HepG2 (cell line): ENCODE results near the gene TRPV2.

Source experiments
- NR1H2 ChIP-seq: sonication (generic); formaldehyde crosslinking; IDR thresholded peaks from 2 replicates; pipeline ENCODE4 v1.8.1; 2022; ENCODE audit warnings: low read depth, missing genetic modification reagents, borderline replicate concordance
- POLR2A ChIP-seq, 2 experiments: IDR thresholded peaks; 2 replicates each; pipeline ENCODE4 v1.6.1; 2011; ENCODE audit warnings: low read depth in 2 of 2, low read length in 2 of 2, mild to moderate bottlenecking in 1 of 2, moderate library complexity in 1 of 2; ENCODE audit not compliant: insufficient read depth in 1 of 2
- SALL2 ChIP-seq: sonication (generic); formaldehyde crosslinking; IDR thresholded peaks from 2 replicates; pipeline ENCODE4 v1.8.1; 2023; ENCODE audit warnings: mild to moderate bottlenecking, missing genetic modification reagents, inconsistent platforms
- SCMH1 ChIP-seq: sonication (generic); formaldehyde crosslinking; IDR thresholded peaks from 2 replicates; pipeline ENCODE4 v1.9.0; 2021; ENCODE audit warnings: missing genetic modification reagents, mild to moderate bottlenecking, borderline replicate concordance
- SMAD3 ChIP-seq: sonication (generic); formaldehyde crosslinking; IDR thresholded peaks from 2 replicates; pipeline ENCODE4 v1.4.0; 2020; ENCODE audit warnings: missing genetic modification reagents
- ZEB1 ChIP-seq: IDR thresholded peaks from 2 replicates; pipeline ENCODE4 v1.6.1; 2012; ENCODE audit warnings: mild to moderate bottlenecking, low read depth, inconsistent platforms; ENCODE audit not compliant: insufficient replicate concordance
- ZFP36L1 ChIP-seq: sonication (generic); formaldehyde crosslinking; IDR thresholded peaks from 2 replicates; pipeline ENCODE4 v1.8.0; 2022; ENCODE audit warnings: mild to moderate bottlenecking, missing genetic modification reagents, moderate library complexity
- ZNF263 ChIP-seq: sonication (generic); formaldehyde crosslinking; IDR thresholded peaks from 2 replicates; pipeline ENCODE4 v1.4.0; 2020; ENCODE audit warnings: missing genetic modification reagents
- TF ChIP-seq, protein P1 (sequence below): sonication (generic); formaldehyde crosslinking; IDR thresholded peaks from 2 replicates; pipeline ENCODE4 v1.4.0; 2020; ENCODE audit warnings: missing genetic modification reagents
- TF ChIP-seq, protein P2 (sequence below): sonication (generic); formaldehyde crosslinking; IDR thresholded peaks from 2 replicates; pipeline ENCODE4 v1.4.0; 2020; ENCODE audit warnings: missing genetic modification reagents

DNA sequence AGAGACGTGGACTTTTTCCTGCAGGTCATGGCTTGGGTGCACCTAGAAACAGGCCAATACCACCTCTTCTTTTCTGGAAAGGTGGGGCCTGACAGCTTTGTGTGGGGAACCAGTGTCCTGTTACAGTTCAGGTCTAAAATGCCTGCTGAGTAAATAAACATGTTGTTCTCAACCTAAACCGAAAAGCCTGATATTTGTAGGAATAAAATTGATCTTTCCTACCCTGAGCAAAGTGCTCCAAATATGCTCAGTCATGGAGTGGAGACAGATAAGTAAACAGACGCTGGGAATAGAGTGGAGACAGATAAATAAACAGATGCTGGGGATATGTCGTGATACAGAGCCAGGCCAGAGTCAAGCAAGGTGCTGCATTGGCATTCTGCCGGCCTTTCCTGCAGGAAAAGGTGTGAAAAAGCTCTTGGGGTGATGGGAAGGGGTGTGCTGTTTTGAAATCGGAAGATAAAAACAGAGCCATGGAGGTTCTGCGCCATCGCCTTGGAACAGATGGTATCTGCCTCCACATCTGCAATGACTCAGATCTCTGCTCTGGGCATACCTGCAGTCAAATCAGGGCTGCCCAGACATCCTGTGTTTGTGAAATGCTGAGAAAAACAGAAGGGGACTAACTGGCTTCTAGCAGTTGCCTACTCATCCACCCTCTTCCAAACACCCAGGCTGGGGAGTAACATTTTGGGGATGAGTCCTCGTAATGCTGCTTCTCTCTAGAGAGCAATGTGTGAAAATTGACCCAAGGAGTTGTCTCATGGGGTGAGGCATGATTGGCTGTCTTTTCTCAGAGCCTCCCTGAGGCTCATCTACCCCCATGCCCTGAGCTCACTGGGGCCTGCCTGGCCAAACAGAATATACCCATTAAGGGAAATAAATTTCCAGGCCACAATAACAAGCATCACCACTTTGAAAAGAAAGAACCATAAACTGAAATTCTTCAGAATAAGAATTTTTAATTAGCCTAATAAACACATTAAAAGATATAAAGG lies 16.8 kb upstream of the TRPV2 start:
- TF ChIP-seq SCMH1 (CRISPR knock-in tag), result no peak
- TF ChIP-seq, protein P1, sequence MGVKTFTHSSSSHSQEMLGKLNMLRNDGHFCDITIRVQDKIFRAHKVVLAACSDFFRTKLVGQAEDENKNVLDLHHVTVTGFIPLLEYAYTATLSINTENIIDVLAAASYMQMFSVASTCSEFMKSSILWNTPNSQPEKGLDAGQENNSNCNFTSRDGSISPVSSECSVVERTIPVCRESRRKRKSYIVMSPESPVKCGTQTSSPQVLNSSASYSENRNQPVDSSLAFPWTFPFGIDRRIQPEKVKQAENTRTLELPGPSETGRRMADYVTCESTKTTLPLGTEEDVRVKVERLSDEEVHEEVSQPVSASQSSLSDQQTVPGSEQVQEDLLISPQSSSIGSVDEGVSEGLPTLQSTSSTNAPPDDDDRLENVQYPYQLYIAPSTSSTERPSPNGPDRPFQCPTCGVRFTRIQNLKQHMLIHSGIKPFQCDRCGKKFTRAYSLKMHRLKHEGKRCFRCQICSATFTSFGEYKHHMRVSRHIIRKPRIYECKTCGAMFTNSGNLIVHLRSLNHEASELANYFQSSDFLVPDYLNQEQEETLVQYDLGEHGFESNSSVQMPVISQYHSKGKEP (CRISPR knock-in tag), result no peak
- no peak for TF ChIP-seq ZNF263 (CRISPR knock-in tag)
- TF ChIP-seq ZEB1, result no peak
- no peak for TF ChIP-seq ZFP36L1 (CRISPR knock-in tag)
- TF ChIP-seq SMAD3 (CRISPR knock-in tag), result no peak
- TF ChIP-seq POLR2A (IDR thresholded peaks at IDR 0.05; ENCODE audit: insufficient read depth in 1 of 2, low read depth in 2 of 2, low read length in 2 of 2), result no peak
- TF ChIP-seq NR1H2 (CRISPR knock-in tag), result no peak
- no peak for TF ChIP-seq SALL2
- TF ChIP-seq, protein P2, sequence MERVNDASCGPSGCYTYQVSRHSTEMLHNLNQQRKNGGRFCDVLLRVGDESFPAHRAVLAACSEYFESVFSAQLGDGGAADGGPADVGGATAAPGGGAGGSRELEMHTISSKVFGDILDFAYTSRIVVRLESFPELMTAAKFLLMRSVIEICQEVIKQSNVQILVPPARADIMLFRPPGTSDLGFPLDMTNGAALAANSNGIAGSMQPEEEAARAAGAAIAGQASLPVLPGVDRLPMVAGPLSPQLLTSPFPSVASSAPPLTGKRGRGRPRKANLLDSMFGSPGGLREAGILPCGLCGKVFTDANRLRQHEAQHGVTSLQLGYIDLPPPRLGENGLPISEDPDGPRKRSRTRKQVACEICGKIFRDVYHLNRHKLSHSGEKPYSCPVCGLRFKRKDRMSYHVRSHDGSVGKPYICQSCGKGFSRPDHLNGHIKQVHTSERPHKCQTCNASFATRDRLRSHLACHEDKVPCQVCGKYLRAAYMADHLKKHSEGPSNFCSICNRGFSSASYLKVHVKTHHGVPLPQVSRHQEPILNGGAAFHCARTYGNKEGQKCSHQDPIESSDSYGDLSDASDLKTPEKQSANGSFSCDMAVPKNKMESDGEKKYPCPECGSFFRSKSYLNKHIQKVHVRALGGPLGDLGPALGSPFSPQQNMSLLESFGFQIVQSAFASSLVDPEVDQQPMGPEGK (CRISPR knock-in tag), result no peak
